ENCODE data around the gene ELMO1. TPM values are rescaled to one million over a fixed set of nuclear protein-coding genes. Genes with fewer than 3 reads are reported as not detected.

Gene ELMO1
- total RNA-seq, 1 experiment from 2014 or later = 7.8 TPM

GRCh38 chr7:37476881-37477450 lies 28.3 kb upstream of the ELMO1 start:
- no peaks in the 10 kb centered on the region for H3K27me3 ChIP-seq (ENCODE audit: insufficient read depth, low read length)
- no peak overlapping the region for H2BK15ac ChIP-seq (ENCODE audit: low read depth, low read length)
- H4K91ac ChIP-seq (ENCODE audit: insufficient read length, low read depth, low read length) = no peak overlapping the region
- no peak overlapping the region for H3K27ac Mint-ChIP-seq
- H3K18ac ChIP-seq (ENCODE audit: insufficient read length, low read depth, low read length) = no peak overlapping the region
- no peak overlapping the region for H3K27ac ChIP-seq (ENCODE audit: insufficient read length, low read depth, low read length)
- no peaks in the 10 kb centered on the region for H3K79me2 ChIP-seq (ENCODE audit: insufficient read depth, low read length)
- DNase-seq = no peak
- no peak overlapping the region for H3K23ac ChIP-seq (ENCODE audit: insufficient read length, low read depth, low read length)
- no peaks in the 10 kb centered on the region for H4K20me1 ChIP-seq (ENCODE audit: control insufficient read depth, insufficient read depth, insufficient read length)
- TF ChIP-seq, protein P1, sequence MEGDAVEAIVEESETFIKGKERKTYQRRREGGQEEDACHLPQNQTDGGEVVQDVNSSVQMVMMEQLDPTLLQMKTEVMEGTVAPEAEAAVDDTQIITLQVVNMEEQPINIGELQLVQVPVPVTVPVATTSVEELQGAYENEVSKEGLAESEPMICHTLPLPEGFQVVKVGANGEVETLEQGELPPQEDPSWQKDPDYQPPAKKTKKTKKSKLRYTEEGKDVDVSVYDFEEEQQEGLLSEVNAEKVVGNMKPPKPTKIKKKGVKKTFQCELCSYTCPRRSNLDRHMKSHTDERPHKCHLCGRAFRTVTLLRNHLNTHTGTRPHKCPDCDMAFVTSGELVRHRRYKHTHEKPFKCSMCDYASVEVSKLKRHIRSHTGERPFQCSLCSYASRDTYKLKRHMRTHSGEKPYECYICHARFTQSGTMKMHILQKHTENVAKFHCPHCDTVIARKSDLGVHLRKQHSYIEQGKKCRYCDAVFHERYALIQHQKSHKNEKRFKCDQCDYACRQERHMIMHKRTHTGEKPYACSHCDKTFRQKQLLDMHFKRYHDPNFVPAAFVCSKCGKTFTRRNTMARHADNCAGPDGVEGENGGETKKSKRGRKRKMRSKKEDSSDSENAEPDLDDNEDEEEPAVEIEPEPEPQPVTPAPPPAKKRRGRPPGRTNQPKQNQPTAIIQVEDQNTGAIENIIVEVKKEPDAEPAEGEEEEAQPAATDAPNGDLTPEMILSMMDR (conservative IDR thresholded peaks at IDR 0.05) = no peak
- no peak overlapping the region for H3T11ph ChIP-seq (ENCODE audit: low read length)
- H3K9me3 ChIP-seq (ENCODE audit: control insufficient read depth, low read depth, low read length) = no peaks in the 10 kb centered on the region
- H3K9me3 Mint-ChIP-seq = no peaks in the 10 kb centered on the region
- H3K4me2 ChIP-seq (ENCODE audit: insufficient read depth, insufficient read length, low read length) = no peak overlapping the region
- no peak overlapping the region for H2BK5ac ChIP-seq (ENCODE audit: insufficient read length, low read length)
- no peaks in the 10 kb centered on the region; the same call in none of the 2 replicates for H3K27me3 Mint-ChIP-seq (ENCODE audit: low read depth)
- WGBS (ENCODE audit: extremely low coverage, insufficient read length, low lambda C conversion rate) = no CpG with 5 or more reads among the region's 4 CpGs
- H2BK12ac ChIP-seq (ENCODE audit: insufficient read length, low read depth, low read length) = no peak overlapping the region
- no peak overlapping the region for H3K56ac ChIP-seq (ENCODE audit: insufficient read length, low read depth, low read length)
- H4K5ac ChIP-seq (ENCODE audit: insufficient read length, low read depth, low read length) = no peak overlapping the region
- no peak overlapping the region for H3K4me3 Mint-ChIP-seq
- no peak overlapping the region for H3K9ac ChIP-seq (ENCODE audit: extremely low read depth, insufficient read length, low read length)
- no peaks in the 10 kb centered on the region for H3K23me2 ChIP-seq (ENCODE audit: insufficient read length, low read depth, low read length, poor library complexity, severe bottlenecking)
- H4K8ac ChIP-seq (replicated peaks; ENCODE audit: insufficient read length, low read depth, low read length) = no peak overlapping the region
- peaks cover 11 to 12% of the 10 kb centered on the region in 2 experiments for H3K4me1 Mint-ChIP-seq
- H2BK20ac ChIP-seq (ENCODE audit: low read depth, low read length, poor library complexity, severe bottlenecking) = no peak overlapping the region
- H3K4ac ChIP-seq (ENCODE audit: low read depth, low read length) = no peak overlapping the region
- no peak overlapping the region for H2BK120ac ChIP-seq (ENCODE audit: low read depth, low read length, poor library complexity, severe bottlenecking)
- peaks cover 8% of the 10 kb centered on the region; the same call in 1 of the 2 replicates for H3K4me1 ChIP-seq (ENCODE audit: insufficient read depth, low read length)
- no peak overlapping the region for H2AK5ac ChIP-seq (ENCODE audit: insufficient read length, low read length)
- no peaks in the 10 kb centered on the region for H3K36me3 Mint-ChIP-seq (ENCODE audit: insufficient read depth in 1 of 3, low read depth in 3 of 3)
- no peaks in the 10 kb centered on the region for H3K79me1 ChIP-seq (ENCODE audit: insufficient read depth, low read depth, low read length, poor library complexity, severe bottlenecking)
- no peak overlapping the region for H2AFZ ChIP-seq (ENCODE audit: low read length)
- no peak overlapping the region for H3K14ac ChIP-seq (ENCODE audit: insufficient read depth, low read length)
